GM18861 (cell line): Measurements from ENCODE around the gene MORF4L1.

Experiments
- ATAC-seq: cut with Tn5 transposase; IDR thresholded peaks from one replicate; pipeline ENCODE4 v1.9.1; 2021; ENCODE audit not compliant: unreplicated experiment

Gene MORF4L1

DNA sequence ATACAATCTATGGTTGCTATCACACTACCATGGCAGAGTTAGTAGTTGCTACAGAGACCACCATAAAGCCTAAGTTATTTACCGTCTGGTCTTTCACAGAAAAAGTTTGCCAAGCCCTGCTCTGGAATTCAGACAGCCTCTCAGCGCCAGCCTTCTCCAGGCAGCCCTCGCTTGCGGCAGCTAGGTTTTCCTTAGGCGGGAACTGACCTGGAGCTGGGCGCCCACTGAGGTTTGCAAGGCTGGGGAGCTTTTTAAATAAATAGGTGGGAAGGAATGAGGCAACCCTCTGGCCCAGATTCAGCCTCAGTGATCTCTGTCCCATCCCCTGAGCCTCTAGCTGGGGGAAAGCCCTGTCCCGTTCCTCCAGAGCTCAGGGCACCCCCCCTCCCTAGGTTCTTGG, 71.0 kb downstream of the MORF4L1 start:
- no peak for ATAC-seq

DNA sequence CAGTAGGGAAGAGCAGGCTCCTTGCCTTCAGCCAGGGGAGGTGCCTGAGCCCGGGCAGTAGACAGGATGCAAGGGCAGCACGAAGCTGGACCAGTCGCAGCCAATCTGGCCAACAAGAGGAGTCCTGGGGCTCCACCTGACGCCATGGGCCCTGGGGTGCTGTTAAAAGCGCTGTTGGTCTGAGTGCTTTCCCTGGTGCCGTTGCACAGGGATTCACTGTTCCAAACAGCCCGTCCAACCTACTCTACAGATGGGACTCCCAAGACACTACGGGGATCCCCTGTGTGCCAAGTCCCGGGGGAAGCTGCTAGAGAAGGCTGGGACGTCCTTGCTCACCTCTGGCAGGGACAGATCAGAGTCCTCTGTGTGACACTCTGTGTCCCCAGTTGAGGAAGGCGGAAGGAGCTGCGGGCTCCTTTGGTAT, 71.5 kb downstream of the MORF4L1 start:
- ATAC-seq, result no peak

DNA sequence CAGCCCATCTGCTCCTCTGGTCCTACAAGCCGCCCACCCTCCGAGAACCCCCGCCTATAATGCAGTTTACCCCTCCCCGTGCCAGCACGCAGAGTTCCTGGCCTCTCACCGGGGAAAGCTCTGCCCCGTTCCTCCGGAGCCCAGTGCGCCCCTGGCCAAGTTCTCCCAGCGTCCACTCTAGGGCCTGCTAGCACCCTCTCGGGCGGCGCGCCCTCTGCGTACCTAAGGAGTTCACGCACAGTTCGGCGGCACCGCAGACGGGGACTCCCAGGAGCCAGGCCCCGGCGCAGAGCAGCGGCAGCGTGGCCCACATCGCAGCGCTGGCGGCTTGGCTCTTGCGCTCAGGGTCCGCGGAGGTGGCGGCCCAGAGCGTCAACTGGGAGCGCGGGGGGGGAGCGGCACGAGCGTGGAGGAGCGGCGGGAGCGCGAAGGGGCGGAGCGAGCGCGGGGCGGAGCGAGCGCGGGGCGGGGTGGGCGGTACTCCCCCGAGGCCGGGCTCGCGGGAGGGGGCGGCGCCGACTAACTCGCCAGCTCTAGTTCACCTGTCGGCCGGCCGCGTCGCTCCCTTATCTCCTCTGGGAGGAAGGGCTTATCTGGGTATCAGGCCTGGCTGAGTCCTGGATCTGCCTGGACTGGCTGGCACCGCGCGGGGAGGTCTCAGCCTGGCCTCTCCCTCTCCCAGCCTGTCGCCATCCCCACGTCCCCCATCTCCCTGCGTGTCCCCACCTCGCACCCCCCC, 72.1 kb downstream of the MORF4L1 start, which contains the start of gene CTSH:
Gene CTSH (minus strand): TSS at position 378 of the 739 bp plus-strand sequence. CDS start 65 bp downstream, at position 313.
- no peak for ATAC-seq

DNA sequence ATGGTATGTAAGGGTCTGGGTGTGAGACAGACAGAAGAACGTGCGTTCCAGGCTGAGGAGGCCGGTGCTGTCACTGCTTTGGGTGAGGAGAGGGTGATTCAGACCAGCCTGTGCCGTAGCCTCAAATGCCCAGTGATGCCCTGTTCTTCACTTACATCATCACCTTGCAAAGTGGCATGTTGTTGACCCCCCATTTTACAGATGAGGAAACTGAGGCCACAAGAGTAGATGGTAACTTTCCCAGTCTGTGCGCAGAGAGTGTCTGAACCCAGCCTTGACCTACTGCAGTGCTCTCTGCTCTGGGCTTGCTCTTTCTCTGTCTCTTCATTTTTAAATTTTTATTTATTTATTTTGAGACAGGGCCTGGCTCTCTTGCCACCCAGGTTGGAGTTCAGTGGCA, 73.8 kb downstream of the MORF4L1 start:
- ATAC-seq, result no peak

DNA sequence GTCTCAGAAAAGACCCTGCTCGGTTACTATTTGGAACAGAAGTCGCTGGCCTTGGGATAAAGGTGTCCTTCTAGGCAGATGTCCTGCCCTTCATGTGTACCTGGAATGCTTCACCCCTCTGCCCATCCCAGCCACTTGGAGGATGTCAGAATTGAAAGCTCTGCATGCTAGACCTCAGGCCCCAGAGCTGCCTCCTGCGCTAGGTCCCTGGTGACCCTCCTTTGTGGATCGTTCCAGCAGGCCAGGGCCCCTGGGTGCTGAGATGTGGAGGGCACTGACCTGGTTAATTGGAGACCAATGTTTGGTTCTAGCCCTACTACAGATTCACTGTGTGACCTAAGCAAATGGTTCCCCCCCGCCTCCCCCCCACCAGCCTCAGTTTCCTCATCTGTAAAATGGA, 74.8 kb downstream of the MORF4L1 start:
- no peak for ATAC-seq
